HG03025 (cell line): ENCODE results near the gene RNF114.
"Not testable (repeated sequence)": the region's sequence is repeated elsewhere in the genome, so short reads cannot be mapped to it uniquely, and the experiment has no call there.

Source experiments
- ATAC-seq: cut with Tn5 transposase; IDR thresholded peaks from one replicate; pipeline ENCODE4 v1.9.1; 2021; ENCODE audit warnings: mild to moderate bottlenecking, moderate library complexity; ENCODE audit not compliant: unreplicated experiment, low FRiP score

Gene RNF114

GRCh38 chr20:49924247-49924646 lies 11.9 kb upstream of the RNF114 start:
- no peak for ATAC-seq

GRCh38 chr20:49925901-49926454 lies 10.2 kb upstream of the RNF114 start:
- no peak for ATAC-seq

GRCh38 chr20:49928411-49929141 lies 7.6 kb upstream of the RNF114 start:
- no peak for ATAC-seq

GRCh38 chr20:49929142-49929494 lies 7.1 kb upstream of the RNF114 start:
- ATAC-seq = no peak

GRCh38 chr20:49935746-49936152 lies 448 bp upstream of the RNF114 start:
- peak; percentile 4 for ATAC-seq

GRCh38 chr20:49937027-49937929 lies 1.1 kb downstream of the RNF114 start:
- peak; percentile 5 for ATAC-seq

GRCh38 chr20:49938173-49939163 lies 2.3 kb downstream of the RNF114 start:
- no peak for ATAC-seq

GRCh38 chr20:49941456-49941855 lies 5.3 kb downstream of the RNF114 start:
- no peak for ATAC-seq

GRCh38 chr20:49942303-49942702 lies 6.1 kb downstream of the RNF114 start:
- no peak for ATAC-seq

GRCh38 chr20:49942942-49943341 lies 6.7 kb downstream of the RNF114 start:
- ATAC-seq = no peak

GRCh38 chr20:49945306-49945700 lies 9.1 kb downstream of the RNF114 start:
- no peak for ATAC-seq

- ATAC-seq = no peak
Measured at GRCh38 chr20:49945701-49946477, 9.7 kb downstream of the RNF114 start.

GRCh38 chr20:49948178-49948577 lies 12.0 kb downstream of the RNF114 start:
- ATAC-seq = no peak

- no peak for ATAC-seq
Measured at GRCh38 chr20:49948809-49949507, 12.8 kb downstream of the RNF114 start.

- no peak for ATAC-seq
Measured at GRCh38 chr20:49951151-49951550, 15.0 kb downstream of the RNF114 start.

GRCh38 chr20:49955167-49955566 lies 19.0 kb downstream of the RNF114 start:
- no peak for ATAC-seq

GRCh38 chr20:49955830-49956396 lies 19.7 kb downstream of the RNF114 start:
- not testable (repeated sequence) for ATAC-seq

GRCh38 chr20:49956689-49957088 lies 20.5 kb downstream of the RNF114 start:
- no peak for ATAC-seq
